Measurements from ENCODE around the gene ILDR1.

DNA sequence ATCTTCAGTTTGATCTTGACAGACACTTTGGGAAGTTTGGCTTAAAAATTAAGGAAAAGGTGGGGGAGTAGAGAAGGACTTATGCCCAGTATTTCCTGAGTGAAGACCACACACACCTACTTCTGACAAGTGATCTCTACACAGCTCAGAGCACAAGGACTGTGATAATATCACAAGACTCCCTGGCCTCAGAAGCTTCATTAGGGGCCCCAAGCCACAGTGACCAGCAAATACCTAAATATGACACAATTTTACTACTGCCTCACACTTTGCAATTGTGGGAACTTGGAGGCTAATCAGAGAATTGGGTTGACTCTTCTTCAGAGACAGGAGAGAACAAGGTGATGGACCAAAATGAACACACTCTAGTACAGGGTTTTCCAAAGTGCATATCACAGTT is 2.6 kb downstream of the ILDR1 start:
- TF ChIP-seq, protein P1, sequence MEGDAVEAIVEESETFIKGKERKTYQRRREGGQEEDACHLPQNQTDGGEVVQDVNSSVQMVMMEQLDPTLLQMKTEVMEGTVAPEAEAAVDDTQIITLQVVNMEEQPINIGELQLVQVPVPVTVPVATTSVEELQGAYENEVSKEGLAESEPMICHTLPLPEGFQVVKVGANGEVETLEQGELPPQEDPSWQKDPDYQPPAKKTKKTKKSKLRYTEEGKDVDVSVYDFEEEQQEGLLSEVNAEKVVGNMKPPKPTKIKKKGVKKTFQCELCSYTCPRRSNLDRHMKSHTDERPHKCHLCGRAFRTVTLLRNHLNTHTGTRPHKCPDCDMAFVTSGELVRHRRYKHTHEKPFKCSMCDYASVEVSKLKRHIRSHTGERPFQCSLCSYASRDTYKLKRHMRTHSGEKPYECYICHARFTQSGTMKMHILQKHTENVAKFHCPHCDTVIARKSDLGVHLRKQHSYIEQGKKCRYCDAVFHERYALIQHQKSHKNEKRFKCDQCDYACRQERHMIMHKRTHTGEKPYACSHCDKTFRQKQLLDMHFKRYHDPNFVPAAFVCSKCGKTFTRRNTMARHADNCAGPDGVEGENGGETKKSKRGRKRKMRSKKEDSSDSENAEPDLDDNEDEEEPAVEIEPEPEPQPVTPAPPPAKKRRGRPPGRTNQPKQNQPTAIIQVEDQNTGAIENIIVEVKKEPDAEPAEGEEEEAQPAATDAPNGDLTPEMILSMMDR (IDR thresholded peaks at IDR 0.05; ENCODE audit: borderline replicate concordance, extremely low read depth, low read length, poor library complexity, severe bottlenecking), result no peak
- no peak for TF ChIP-seq EZH2 (IDR thresholded peaks at IDR 0.05; ENCODE audit: borderline replicate concordance, low read depth, low read length, severe bottlenecking)
